Activated T-cell treated with anti-CD3 and anti-CD28 coated beads, Interleukin-2, amount 50 U/mL, for 24 hours (primary cell): ENCODE results near the gene RCOR3.

ENCODE experiments used
- DNase-seq: peaks from one replicate; pipeline ENCODE4 v3.0.0-alpha.2; 2020
- H3K27ac Mint-ChIP-seq: 2 replicates; pipeline ENCODE4 v1.8.0; 2020; ENCODE audit warnings: mild to moderate bottlenecking, mixed read lengths
- H3K27me3 Mint-ChIP-seq: 2 replicates; pipeline ENCODE4 v1.8.0; 2020; ENCODE audit warnings: mixed read lengths
- H3K36me3 Mint-ChIP-seq: 2 replicates; pipeline ENCODE4 v1.8.0; 2020; ENCODE audit warnings: low read depth, mixed read lengths
- H3K4me1 Mint-ChIP-seq: 2 replicates; pipeline ENCODE4 v1.8.0; 2020; ENCODE audit warnings: low read depth, mixed read lengths
- H3K4me3 Mint-ChIP-seq: 2 replicates; pipeline ENCODE4 v1.8.0; 2020; ENCODE audit warnings: mild to moderate bottlenecking, moderate library complexity, mixed read lengths
- H3K9me3 Mint-ChIP-seq: 2 replicates; pipeline ENCODE4 v1.8.0; 2020; ENCODE audit warnings: mixed read lengths

The RCOR3 gene

GRCh38 chr1:211326140-211326527, 67.0 kb downstream of the RCOR3 start:
- H3K27me3 Mint-ChIP-seq, result no peaks in the 10 kb centered on the region
- H3K4me3 Mint-ChIP-seq, result peak overlapping the region; percentile 82
- H3K9me3 Mint-ChIP-seq, result no peaks in the 10 kb centered on the region
- no peak for DNase-seq
- peaks cover 23% of the 10 kb centered on the region for H3K36me3 Mint-ChIP-seq
- peaks cover 85% of the 10 kb centered on the region for H3K4me1 Mint-ChIP-seq
- H3K27ac Mint-ChIP-seq, result peak overlapping the region; percentile 96

GRCh38 chr1:211326528-211327345, 67.6 kb downstream of the RCOR3 start, which contains the start of gene TRAF5:
Gene TRAF5, plus strand, starts transcription at chr1:211326833. Its CDS starts 26,407 bp downstream, at chr1:211353240.
- peak; percentile 75 for DNase-seq
- Mint-ChIP-seq H3K27me3 (no peaks in the 10 kb centered on the region), H3K4me3 (peak within 1 kb of the TSS; percentile 89)

DNA sequence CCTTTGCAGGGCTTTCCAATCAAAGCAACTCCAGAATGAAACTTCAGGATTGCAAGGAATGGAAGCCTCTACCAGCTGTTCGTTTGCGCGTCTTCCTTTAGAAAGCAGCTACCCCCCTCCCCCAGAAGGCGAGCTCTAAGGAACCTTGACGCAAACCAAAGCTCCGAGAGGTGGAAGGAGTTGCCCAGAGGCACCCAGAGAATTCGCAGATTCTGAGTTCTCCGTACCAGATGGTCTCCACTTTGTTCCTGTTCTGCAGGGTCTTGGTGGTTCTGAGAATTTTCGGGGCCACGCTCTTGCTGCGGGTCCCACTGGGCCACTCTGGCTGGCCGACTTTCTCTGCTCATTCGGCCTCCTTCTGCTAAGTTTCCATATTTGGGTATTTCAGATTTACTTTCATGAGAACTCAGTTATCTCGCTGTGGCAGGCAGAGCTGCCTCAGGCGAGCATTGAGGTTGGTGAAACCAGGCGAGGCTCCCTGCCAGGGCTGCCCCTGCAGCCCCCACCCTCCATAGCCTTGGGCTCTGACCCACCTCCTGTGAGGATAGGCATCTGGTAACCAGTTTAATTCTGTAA, 68.3 kb downstream of the RCOR3 start:
- peak overlapping the region; percentile 89 for H3K4me3 Mint-ChIP-seq
- H3K36me3 Mint-ChIP-seq, result peaks cover 29% of the 10 kb centered on the region
- no peaks in the 10 kb centered on the region for H3K27me3 Mint-ChIP-seq
- H3K4me1 Mint-ChIP-seq, result peaks cover 85% of the 10 kb centered on the region
- peak overlapping the region; percentile 93 for H3K27ac Mint-ChIP-seq
- H3K9me3 Mint-ChIP-seq, result no peaks in the 10 kb centered on the region
- peak; percentile 67 for DNase-seq

More at GRCh38 chr1:211326528-211327345, 67.6 kb downstream of the RCOR3 start, which contains the start of gene TRAF5:
- Mint-ChIP-seq H3K4me1 (peaks cover 85% of the 10 kb centered on the region), H3K27ac (peak within 1 kb of the TSS; percentile 96), H3K36me3 (peaks cover 26% of the 10 kb centered on the region), H3K9me3 (no peaks in the 10 kb centered on the region)

GRCh38 chr1:211328084-211328694, 69.0 kb downstream of the RCOR3 start:
- Mint-ChIP-seq H3K4me1 (peaks cover 85% of the 10 kb centered on the region), H3K4me3 (peak overlapping the region; percentile 89), H3K27ac (peak overlapping the region; percentile 93), H3K36me3 (peaks cover 30% of the 10 kb centered on the region), H3K27me3 (no peaks in the 10 kb centered on the region), H3K9me3 (no peaks in the 10 kb centered on the region)
- DNase-seq, result peak; percentile 31

GRCh38 chr1:211328866-211329475, 69.8 kb downstream of the RCOR3 start:
- DNase-seq, result peak; percentile 44
- Mint-ChIP-seq H3K9me3 (no peaks in the 10 kb centered on the region), H3K4me3 (peak overlapping the region; percentile 89), H3K27me3 (no peaks in the 10 kb centered on the region), H3K27ac (peak overlapping the region; percentile 93), H3K4me1 (peaks cover 82% of the 10 kb centered on the region), H3K36me3 (peaks cover 34% of the 10 kb centered on the region)

GRCh38 chr1:211329764-211330201, 70.6 kb downstream of the RCOR3 start:
- Mint-ChIP-seq H3K4me1 (peaks cover 82% of the 10 kb centered on the region), H3K27me3 (no peaks in the 10 kb centered on the region), H3K9me3 (no peaks in the 10 kb centered on the region), H3K36me3 (peaks cover 39% of the 10 kb centered on the region), H3K4me3 (peak overlapping the region; percentile 89), H3K27ac (peak overlapping the region; percentile 93)
- peak; percentile 52 for DNase-seq

DNA sequence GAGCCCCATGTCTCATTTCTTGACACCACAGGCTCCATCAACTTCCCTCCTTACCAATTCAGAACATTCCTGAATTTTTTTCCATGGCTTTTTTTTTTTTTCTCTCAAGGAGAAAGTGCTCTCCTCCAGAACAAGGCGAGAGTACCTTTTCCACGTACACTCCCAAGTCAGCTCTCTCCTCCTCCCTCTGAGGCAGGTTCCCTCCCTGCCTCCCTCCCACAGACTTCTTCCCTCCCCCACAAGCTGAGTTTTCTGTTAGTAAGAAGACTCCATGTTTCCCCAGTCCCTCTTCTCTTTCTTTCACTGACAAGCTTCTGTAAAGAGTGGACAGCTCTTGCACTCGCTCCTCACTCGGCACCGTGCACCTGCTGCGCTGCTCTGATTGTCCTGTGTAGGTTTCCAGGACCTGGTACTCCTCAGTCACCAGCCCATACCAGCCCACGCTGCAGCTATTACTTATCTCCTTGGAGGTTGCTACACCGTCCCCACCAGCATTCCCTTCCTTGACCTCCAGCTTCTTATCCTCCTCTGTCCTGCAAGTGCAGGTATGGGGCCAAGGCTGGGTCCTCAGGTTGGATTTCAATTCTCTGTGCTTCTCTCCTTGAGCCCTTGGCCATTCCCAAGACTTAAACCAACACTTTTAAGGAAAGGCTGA, 71.2 kb downstream of the RCOR3 start:
- H3K27ac Mint-ChIP-seq, result peak overlapping the region; percentile 93
- DNase-seq, result no peak
- no peaks in the 10 kb centered on the region for H3K27me3 Mint-ChIP-seq
- peaks cover 44% of the 10 kb centered on the region for H3K36me3 Mint-ChIP-seq
- no peaks in the 10 kb centered on the region for H3K9me3 Mint-ChIP-seq
- peak overlapping the region; percentile 89 for H3K4me3 Mint-ChIP-seq
- peaks cover 83% of the 10 kb centered on the region for H3K4me1 Mint-ChIP-seq

- H3K4me3 Mint-ChIP-seq, result peak overlapping the region; percentile 89
- H3K27ac Mint-ChIP-seq, result peak overlapping the region; percentile 93
- no peaks in the 10 kb centered on the region for H3K27me3 Mint-ChIP-seq
- no peaks in the 10 kb centered on the region for H3K9me3 Mint-ChIP-seq
- peaks cover 50% of the 10 kb centered on the region for H3K36me3 Mint-ChIP-seq
- peaks cover 84% of the 10 kb centered on the region for H3K4me1 Mint-ChIP-seq
- no peak for DNase-seq
These were observed 72.0 kb downstream of the RCOR3 start for GRCh38 chr1:211331011-211331709.

GRCh38 chr1:211332036-211332616, 73.0 kb downstream of the RCOR3 start:
- DNase-seq, result no peak
- Mint-ChIP-seq H3K4me3 (no peak overlapping the region), H3K4me1 (peaks cover 90% of the 10 kb centered on the region), H3K36me3 (peaks cover 53% of the 10 kb centered on the region), H3K27ac (peak overlapping the region; percentile 73), H3K27me3 (no peaks in the 10 kb centered on the region), H3K9me3 (no peaks in the 10 kb centered on the region)

DNA sequence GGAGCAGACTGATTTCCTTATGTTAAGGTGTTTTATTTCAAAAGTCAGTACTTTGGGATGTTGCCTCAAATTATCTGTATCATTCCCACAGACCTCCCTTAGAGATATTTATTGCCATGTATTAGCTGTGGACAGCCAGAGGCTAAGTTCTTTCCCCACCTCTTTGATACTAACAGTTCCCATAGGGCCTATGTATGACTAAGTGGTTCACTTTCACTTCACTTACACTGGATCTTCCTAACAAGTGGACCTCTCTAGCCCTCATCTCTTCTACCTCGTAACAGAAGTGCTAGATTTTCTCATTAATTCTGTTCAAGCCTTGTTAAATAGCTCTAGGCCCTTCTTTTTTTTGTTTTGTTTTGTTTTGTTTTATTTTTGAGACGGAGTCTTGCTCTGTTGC, 73.7 kb downstream of the RCOR3 start:
- peaks cover 57% of the 10 kb centered on the region for H3K36me3 Mint-ChIP-seq
- no peak overlapping the region for H3K4me3 Mint-ChIP-seq
- H3K9me3 Mint-ChIP-seq, result no peaks in the 10 kb centered on the region
- H3K4me1 Mint-ChIP-seq, result peaks cover 94% of the 10 kb centered on the region
- no peaks in the 10 kb centered on the region for H3K27me3 Mint-ChIP-seq
- peak overlapping the region; percentile 58 for H3K27ac Mint-ChIP-seq
- DNase-seq, result no peak

GRCh38 chr1:211333906-211334305, 74.7 kb downstream of the RCOR3 start:
- peaks cover 94% of the 10 kb centered on the region for H3K4me1 Mint-ChIP-seq
- no peak for DNase-seq
- no peaks in the 10 kb centered on the region for H3K9me3 Mint-ChIP-seq
- H3K27ac Mint-ChIP-seq, result peak overlapping the region; percentile 92
- no peaks in the 10 kb centered on the region for H3K27me3 Mint-ChIP-seq
- peaks cover 57% of the 10 kb centered on the region for H3K36me3 Mint-ChIP-seq
- H3K4me3 Mint-ChIP-seq, result no peak overlapping the region

- no peak for DNase-seq
- H3K4me3 Mint-ChIP-seq, result peak overlapping the region; percentile 51
- H3K4me1 Mint-ChIP-seq, result peaks cover 94% of the 10 kb centered on the region
- H3K9me3 Mint-ChIP-seq, result no peaks in the 10 kb centered on the region
- H3K27me3 Mint-ChIP-seq, result no peaks in the 10 kb centered on the region
- H3K36me3 Mint-ChIP-seq, result peaks cover 58% of the 10 kb centered on the region
- H3K27ac Mint-ChIP-seq, result peak overlapping the region; percentile 92
These were observed 75.8 kb downstream of the RCOR3 start for GRCh38 chr1:211334986-211335385.

- H3K27me3 Mint-ChIP-seq, result no peaks in the 10 kb centered on the region
- H3K9me3 Mint-ChIP-seq, result no peaks in the 10 kb centered on the region
- DNase-seq, result no peak
- H3K36me3 Mint-ChIP-seq, result peaks cover 52% of the 10 kb centered on the region
- H3K4me3 Mint-ChIP-seq, result peak overlapping the region; percentile 51
- peak overlapping the region; percentile 92 for H3K27ac Mint-ChIP-seq
- H3K4me1 Mint-ChIP-seq, result peaks cover 93% of the 10 kb centered on the region
These were observed 76.5 kb downstream of the RCOR3 start for GRCh38 chr1:211335522-211336157.
